Right cardiac atrium (tissue), 5 donors: Measurements from ENCODE around the gene ONECUT3. TPM values are rescaled to one million over a fixed set of nuclear protein-coding genes. Genes with fewer than 3 reads are reported as not detected.

ENCODE experiments used
- ATAC-seq, 2 donors: fragments of 200-7000 bp; cut with Tn5 transposase; one replicate each; pipeline versions ENCODE4 v1.8.0 to v1.9.1; 2020; ENCODE audit warnings: moderate library complexity in 2 of 2, mild to moderate bottlenecking in 1 of 2
- DNase-seq, 3 donors: peaks; one replicate each; pipeline ENCODE4 v3.0.0-alpha.2; 2020
- H3K27ac ChIP-seq: one replicate; pipeline ENCODE4 v1.5.1; 2013; ENCODE audit warnings: mild to moderate bottlenecking, low read length, control low read depth, moderate library complexity
- H3K27me3 ChIP-seq: one replicate; pipeline ENCODE4 v1.6.1; 2013; ENCODE audit not compliant: control insufficient read depth, insufficient read depth
- H3K4me1 ChIP-seq: one replicate; pipeline ENCODE4 v1.6.1; 2013; ENCODE audit warnings: low read length; ENCODE audit not compliant: control insufficient read depth, insufficient read depth
- H3K4me3 ChIP-seq: one replicate; pipeline ENCODE4 v1.5.1; 2013; ENCODE audit warnings: low read length, control low read depth
- H3K9me3 ChIP-seq: one replicate; pipeline ENCODE4 v1.6.1; 2013; ENCODE audit warnings: low read length; ENCODE audit not compliant: control insufficient read depth
- WGBS: extraction: QIAGEN DNeasy Blood & Tissue Kit; methylation state at CpG from one replicate; pipeline ENCODE4 v1.1.7; 2013; 5-methylcytosine and 5-hydroxymethylcytosine counted together
- intact Hi-C, 4 donors: fragments of 100-400 bp; cut with DNase I; formaldehyde crosslinking; loops; one replicate each; pipeline versions ENCODE4 v1.11.0 to v1.14.0; 2022 to 2023
- polyA plus RNA-seq: library from polyadenylated mRNA; stranded (reverse); fragments of 200-250 nt; gene quantifications from one replicate; pipeline ENCODE4 v1.2.3, GENCODE V29; 2013
- total RNA-seq, 4 donors: library from RNA; stranded (reverse); fragmentation: NEBNext Ultra II Directional; extraction: Animal tissue kit (Norgen Biotek cat#: 25700); gene quantifications; one replicate each; pipeline ENCODE4 v1.2.1, GENCODE V29; 2021
- donor health status: healthy with polysubstance abuse.
- donor health status: DM: no; HTN: yes; CAD: no.
- donor health status: DM: no; HTN: no; CAD: no.
- donor health status: DM: no; HTN: yes; CAD: no; lungs with severe emphysema.
- donor health status: DM: yes; HTN: yes; CAD: no.

ONECUT3 gene
- total and polyA plus RNA-seq, 5 donors = not detected

GRCh38 chr19:1774989-1775772 is 21.9 kb downstream of the ONECUT3 start:
- DNase-seq (peak in 1 of 3 donors; percentile 51), ATAC-seq (no peak)
- H3K27me3 ChIP-seq = no peaks in the 10 kb centered on the region
- H3K27ac ChIP-seq = no peak overlapping the region
- H3K9me3 ChIP-seq = peaks cover 7% of the 10 kb centered on the region
- WGBS = 7% methylated on average over 59 of the region's 59 CpGs
- no peaks in the 10 kb centered on the region for H3K4me1 ChIP-seq
- H3K4me3 ChIP-seq = no peak overlapping the region
- intact Hi-C loops = no loop called here

DNA sequence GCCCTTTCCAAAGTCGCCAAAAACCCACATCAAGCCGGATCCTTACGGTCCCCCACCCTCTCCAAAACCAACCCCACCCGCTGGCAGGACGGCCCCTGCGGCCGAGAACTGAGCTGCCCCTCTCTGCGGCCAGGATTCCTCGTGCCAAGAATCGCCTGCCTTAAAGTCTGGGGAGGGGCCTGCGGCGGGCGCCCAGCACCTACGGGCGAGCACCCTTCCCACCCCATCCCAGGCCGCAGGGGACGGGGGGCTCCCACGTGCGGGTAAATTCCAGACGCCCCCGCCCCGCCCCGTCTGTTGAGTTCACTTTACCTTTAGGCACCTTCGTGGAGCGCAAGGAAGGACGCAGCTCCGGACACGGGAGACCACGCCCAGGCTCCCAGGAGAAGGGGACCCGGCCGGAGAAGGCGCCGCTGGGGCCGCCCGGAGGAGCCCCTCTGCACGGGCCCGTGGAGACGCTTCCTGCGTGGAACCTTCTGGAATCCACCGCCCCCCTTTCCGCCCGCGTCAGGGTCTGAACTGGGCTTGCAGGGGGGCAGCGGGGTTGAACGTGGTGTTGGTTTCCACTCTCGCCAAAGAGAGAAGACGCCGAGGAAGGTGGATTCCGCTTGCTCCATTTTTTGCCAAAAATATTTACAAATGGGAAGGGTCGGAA is 22.8 kb downstream of the ONECUT3 start:
- 2% methylated on average over 50 of the region's 50 CpGs for WGBS
- Histone ChIP-seq H3K9me3 (peaks cover 5% of the 10 kb centered on the region), H3K27me3 (no peaks in the 10 kb centered on the region), H3K4me3 (no peak overlapping the region), H3K4me1 (no peaks in the 10 kb centered on the region), H3K27ac (no peak overlapping the region)
- ATAC-seq (no peak), DNase-seq (peak in 1 of 3 donors; percentile 44)
- intact Hi-C loops = no loop called here

- Histone ChIP-seq H3K4me1 (no peaks in the 10 kb centered on the region), H3K27ac (no peak overlapping the region), H3K4me3 (no peak overlapping the region), H3K9me3 (peaks cover 3% of the 10 kb centered on the region), H3K27me3 (no peaks in the 10 kb centered on the region)
- WGBS = 4% methylated on average over 23 of the region's 23 CpGs
- DNase-seq (peak in 1 of 3 donors; percentile 30), ATAC-seq (no peak)
- intact Hi-C loops = no loop called here
Observed at GRCh38 chr19:1776606-1777147, 23.4 kb downstream of the ONECUT3 start.

DNA sequence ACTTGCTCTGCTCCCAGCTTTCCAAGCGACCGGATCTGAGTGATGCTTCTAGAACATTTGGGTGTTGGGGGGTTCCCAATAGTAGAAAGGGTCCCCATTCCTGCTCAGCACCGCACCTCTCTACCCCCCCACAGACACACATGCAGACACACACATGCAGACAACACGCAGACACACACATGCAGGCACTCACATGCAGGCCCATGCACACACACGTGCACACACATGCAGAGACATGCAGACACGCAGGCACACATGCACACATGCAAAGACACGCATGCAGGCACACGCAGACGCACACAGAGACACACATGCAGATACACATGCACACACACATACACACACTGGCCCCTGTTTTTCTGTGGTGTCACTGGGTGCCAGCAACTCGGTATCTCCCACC is 23.8 kb downstream of the ONECUT3 start:
- no peak overlapping the region for H3K4me3 ChIP-seq
- DNase-seq = peak in 1 of 3 donors; percentile 11
- no peaks in the 10 kb centered on the region for H3K27me3 ChIP-seq
- no peak for ATAC-seq
- no peaks in the 10 kb centered on the region for H3K4me1 ChIP-seq
- no peak overlapping the region for H3K27ac ChIP-seq
- peaks cover 4% of the 10 kb centered on the region for H3K9me3 ChIP-seq
- intact Hi-C loops = no loop called here
- WGBS = 58% methylated on average over 10 of the region's 10 CpGs

DNA sequence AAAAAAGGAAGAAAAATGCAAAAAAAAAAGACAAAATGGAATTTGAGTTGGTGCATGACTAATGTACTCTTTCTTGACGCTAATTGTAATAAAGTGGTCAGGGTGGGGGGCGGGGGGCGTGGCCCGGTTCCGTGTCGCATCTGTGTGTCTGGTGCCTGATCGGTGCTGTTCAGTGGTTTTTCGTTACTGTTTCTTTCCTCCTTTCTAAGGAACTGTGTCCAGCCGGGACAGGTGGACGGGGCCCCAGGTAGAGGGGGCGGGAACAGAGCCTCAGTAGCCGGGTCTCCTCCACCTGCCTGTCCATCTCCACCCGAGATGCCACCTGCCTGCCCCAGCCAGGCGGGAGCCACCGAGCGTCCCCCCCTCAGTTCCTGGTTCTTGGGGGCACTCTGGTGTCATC is 26.3 kb downstream of the ONECUT3 start:
- H3K4me1 ChIP-seq = no peaks in the 10 kb centered on the region
- ATAC-seq (no peak), DNase-seq (peak in 1 of 3 donors; percentile 10)
- intact Hi-C loops = no loop called here
- no peak overlapping the region for H3K27ac ChIP-seq
- peaks cover 5% of the 10 kb centered on the region for H3K9me3 ChIP-seq
- 29% methylated on average over 16 of the region's 16 CpGs for WGBS
- no peaks in the 10 kb centered on the region for H3K27me3 ChIP-seq
- H3K4me3 ChIP-seq = no peak overlapping the region

DNA sequence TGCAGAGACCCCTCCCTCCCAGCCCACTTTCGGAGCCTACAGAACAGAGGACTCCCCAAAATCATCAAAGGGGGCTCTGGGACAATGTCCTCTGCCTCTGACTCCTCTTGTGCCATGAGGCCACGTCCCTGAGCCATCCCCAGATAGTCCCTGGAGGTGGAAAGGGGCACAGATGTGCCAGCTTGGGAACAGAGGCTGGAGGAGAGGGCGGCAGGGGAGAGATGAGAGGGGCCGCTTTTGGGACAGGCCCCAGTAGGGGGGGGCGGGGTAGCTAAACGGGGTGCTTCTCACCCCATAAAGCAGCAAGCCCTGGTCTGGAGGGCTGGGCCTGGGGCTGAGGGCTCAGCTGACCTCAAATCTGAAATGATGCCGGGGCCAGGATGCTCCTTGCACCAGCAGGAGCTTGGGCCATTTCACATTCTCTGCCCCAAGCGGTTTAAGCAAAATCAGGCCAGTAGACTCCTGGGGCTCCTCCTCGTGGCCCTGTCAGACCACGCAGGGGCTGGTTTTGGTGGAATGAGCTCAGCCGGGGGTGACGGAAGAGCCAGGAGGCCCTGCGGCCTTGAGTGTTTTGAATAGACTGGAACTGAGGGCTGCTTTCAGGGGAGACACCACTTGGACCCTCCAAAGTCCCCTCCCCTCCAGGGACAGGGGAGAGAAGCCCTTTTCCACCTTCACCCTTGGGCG is 27.1 kb downstream of the ONECUT3 start:
- Histone ChIP-seq H3K27me3 (no peaks in the 10 kb centered on the region), H3K4me1 (no peaks in the 10 kb centered on the region), H3K27ac (no peak overlapping the region), H3K9me3 (peaks cover 2% of the 10 kb centered on the region), H3K4me3 (no peak overlapping the region)
- intact Hi-C loops = no loop called here
- ATAC-seq (no peak), DNase-seq (peak in 1 of 3 donors; percentile 27)
- 33% methylated on average over 14 of the region's 14 CpGs for WGBS

DNA sequence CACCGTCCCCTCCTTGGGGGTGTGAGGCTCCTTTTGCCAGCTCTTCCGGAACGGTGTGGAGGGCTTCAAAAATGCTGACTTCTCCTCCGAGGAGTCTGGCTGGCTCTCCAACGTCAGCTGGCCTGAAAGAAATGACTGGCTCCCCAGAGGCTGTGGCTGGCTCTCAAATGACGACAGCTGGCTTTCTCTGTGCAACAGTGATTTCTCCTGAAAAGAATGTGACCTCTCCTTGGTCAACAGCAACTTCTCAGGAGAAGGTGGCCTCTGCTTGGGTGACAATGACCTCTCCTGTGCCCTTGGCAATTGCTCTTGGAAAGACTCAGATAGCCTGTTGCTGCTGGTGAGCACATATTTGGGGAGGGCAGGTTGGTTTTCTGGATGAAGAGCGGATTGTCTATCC is 29.2 kb downstream of the ONECUT3 start:
- no peak for ATAC-seq
- Histone ChIP-seq H3K4me1 (no peaks in the 10 kb centered on the region), H3K27me3 (no peaks in the 10 kb centered on the region), H3K4me3 (no peak overlapping the region), H3K27ac (no peak overlapping the region), H3K9me3 (peaks cover 2% of the 10 kb centered on the region)
- DNase-seq = no peak
- intact Hi-C loops = no loop called here
- WGBS = 64% methylated on average over 7 of the region's 7 CpGs

GRCh38 chr19:1783354-1783753 is 30.0 kb downstream of the ONECUT3 start:
- no peak overlapping the region for H3K4me3 ChIP-seq
- peaks cover 2% of the 10 kb centered on the region for H3K9me3 ChIP-seq
- intact Hi-C loops = no loop called here
- WGBS = 91% methylated on average over 4 of the region's 4 CpGs
- ATAC-seq (no peak), DNase-seq (peak in 1 of 3 donors; percentile 6)
- no peaks in the 10 kb centered on the region for H3K4me1 ChIP-seq
- no peaks in the 10 kb centered on the region for H3K27me3 ChIP-seq
- H3K27ac ChIP-seq = no peak overlapping the region

GRCh38 chr19:1783874-1784273 is 30.6 kb downstream of the ONECUT3 start:
- Histone ChIP-seq H3K4me1 (no peaks in the 10 kb centered on the region), H3K27me3 (no peaks in the 10 kb centered on the region), H3K9me3 (peaks cover 2% of the 10 kb centered on the region), H3K4me3 (no peak overlapping the region), H3K27ac (no peak overlapping the region)
- WGBS = 83% methylated on average over 9 of the region's 9 CpGs
- DNase-seq (peak in 1 of 3 donors; percentile 21), ATAC-seq (no peak)
- intact Hi-C loops = no loop called here

DNA sequence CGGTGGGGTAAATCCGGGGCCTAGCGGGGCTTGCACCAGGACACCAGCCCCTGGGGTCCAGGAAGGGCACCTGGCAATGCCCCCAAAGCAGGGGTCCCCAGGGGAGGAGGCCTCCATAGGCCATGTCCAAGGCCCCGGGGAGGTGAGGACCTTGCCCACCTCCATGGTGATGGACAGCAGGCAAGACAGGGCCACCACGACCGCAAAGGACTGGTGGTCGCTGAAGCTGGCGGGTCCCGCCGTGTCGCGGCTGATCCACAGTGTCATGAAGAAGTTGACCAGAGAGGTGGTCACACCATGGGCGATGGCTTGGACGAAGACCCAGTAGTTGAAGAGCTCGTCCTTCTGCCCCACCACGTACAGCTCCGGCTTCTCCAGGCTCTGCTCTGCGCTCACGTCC is 32.0 kb downstream of the ONECUT3 start:
- no peak for ATAC-seq
- Histone ChIP-seq H3K9me3 (peaks cover 2% of the 10 kb centered on the region), H3K27me3 (no peaks in the 10 kb centered on the region), H3K27ac (no peak overlapping the region), H3K4me1 (no peaks in the 10 kb centered on the region), H3K4me3 (no peak overlapping the region)
- WGBS = 93% methylated on average over 19 of the region's 19 CpGs
- intact Hi-C loops = no loop called here
- DNase-seq = peak in 1 of 3 donors; percentile 22

DNA sequence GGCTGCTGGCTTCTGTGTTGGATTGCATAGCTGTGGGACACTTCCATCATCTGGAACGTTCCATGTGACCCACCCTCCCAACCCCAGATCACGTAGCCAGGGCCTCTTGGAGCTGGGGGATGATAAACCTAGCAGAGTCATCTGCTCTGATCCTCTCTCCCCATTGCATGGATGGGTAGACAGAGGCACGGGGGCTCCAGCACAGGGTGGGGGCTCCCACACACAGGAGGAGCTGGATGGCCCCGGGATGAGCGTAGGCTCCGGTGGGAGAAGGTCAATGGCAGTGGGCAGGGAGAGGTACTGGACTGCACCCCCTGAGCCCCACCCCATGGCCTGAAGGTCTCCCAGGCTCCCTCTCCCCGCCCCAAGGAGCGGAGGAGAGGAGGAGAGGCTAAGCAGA is 33.4 kb downstream of the ONECUT3 start:
- 86% methylated on average over 8 of the region's 8 CpGs for WGBS
- intact Hi-C loops = no loop called here
- no peaks in the 10 kb centered on the region for H3K27me3 ChIP-seq
- H3K9me3 ChIP-seq = peaks cover 2% of the 10 kb centered on the region
- ATAC-seq (no peak), DNase-seq (peak in 1 of 3 donors; percentile 30)
- no peak overlapping the region for H3K4me3 ChIP-seq
- no peaks in the 10 kb centered on the region for H3K4me1 ChIP-seq
- no peak overlapping the region for H3K27ac ChIP-seq
